IMR-90 (cell line): ENCODE measurements around the gene CARD14.

Source experiments
- CEBPB ChIP-seq: IDR thresholded peaks from 2 replicates; pipeline ENCODE4 v1.6.1; 2012; ENCODE audit warnings: low read depth, low read length, improper control_type of control experiment
- CHD1 ChIP-seq: IDR thresholded peaks from 2 replicates; pipeline ENCODE4 v1.6.1; 2012; ENCODE audit warnings: low read depth, low read length, improper control_type of control experiment
- FOS ChIP-seq: fragments of 150-350 bp; IDR thresholded peaks from 2 replicates; pipeline ENCODE4 v1.6.1; 2016; ENCODE audit warnings: low read depth, low read length
- MAFK ChIP-seq: IDR thresholded peaks from 2 replicates; pipeline ENCODE4 v1.6.1; 2012; ENCODE audit warnings: low read depth, low read length, improper control_type of control experiment
- MXI1 ChIP-seq: IDR thresholded peaks from 2 replicates; pipeline ENCODE4 v1.6.1; 2012; ENCODE audit warnings: low read depth, mild to moderate bottlenecking, low read length, moderate library complexity, borderline replicate concordance
- NFE2L2 ChIP-seq: fragments of 150-350 bp; IDR thresholded peaks from 2 replicates; pipeline ENCODE4 v1.6.1; 2016; ENCODE audit warnings: low read depth, mild to moderate bottlenecking, low read length
- POLR2A ChIP-seq: IDR thresholded peaks from 2 replicates; pipeline ENCODE4 v1.6.1; 2012; ENCODE audit warnings: mild to moderate bottlenecking, low read depth, low read length
- SMC3 ChIP-seq: fragments of 150-350 bp; IDR thresholded peaks from 2 replicates; pipeline ENCODE4 v1.6.1; 2016; ENCODE audit warnings: low read depth, mild to moderate bottlenecking, antibody characterized with exemption, low read length, moderate library complexity
- TF ChIP-seq, protein P1 (sequence below): conservative IDR thresholded peaks from 2 replicates; pipeline ENCODE4 v1.5.1; 2012; ENCODE audit warnings: mild to moderate bottlenecking, low read depth, low read length, improper control_type of control experiment
- TF ChIP-seq, protein P2 (sequence below): fragments of 150-350 bp; IDR thresholded peaks from 2 replicates; pipeline ENCODE4 v1.6.1; 2016; ENCODE audit warnings: low read depth, mild to moderate bottlenecking, low read length, moderate library complexity, borderline replicate concordance
- TF ChIP-seq, protein P3 (sequence below): fragments of 150-350 bp; IDR thresholded peaks from 2 replicates; pipeline ENCODE4 v1.6.1; 2017; ENCODE audit warnings: mild to moderate bottlenecking, antibody characterized with exemption, low read length, low read depth

GRCh38 chr17:80222376-80223141 is 52.7 kb downstream of the CARD14 start:
- TF ChIP-seq, protein P1, sequence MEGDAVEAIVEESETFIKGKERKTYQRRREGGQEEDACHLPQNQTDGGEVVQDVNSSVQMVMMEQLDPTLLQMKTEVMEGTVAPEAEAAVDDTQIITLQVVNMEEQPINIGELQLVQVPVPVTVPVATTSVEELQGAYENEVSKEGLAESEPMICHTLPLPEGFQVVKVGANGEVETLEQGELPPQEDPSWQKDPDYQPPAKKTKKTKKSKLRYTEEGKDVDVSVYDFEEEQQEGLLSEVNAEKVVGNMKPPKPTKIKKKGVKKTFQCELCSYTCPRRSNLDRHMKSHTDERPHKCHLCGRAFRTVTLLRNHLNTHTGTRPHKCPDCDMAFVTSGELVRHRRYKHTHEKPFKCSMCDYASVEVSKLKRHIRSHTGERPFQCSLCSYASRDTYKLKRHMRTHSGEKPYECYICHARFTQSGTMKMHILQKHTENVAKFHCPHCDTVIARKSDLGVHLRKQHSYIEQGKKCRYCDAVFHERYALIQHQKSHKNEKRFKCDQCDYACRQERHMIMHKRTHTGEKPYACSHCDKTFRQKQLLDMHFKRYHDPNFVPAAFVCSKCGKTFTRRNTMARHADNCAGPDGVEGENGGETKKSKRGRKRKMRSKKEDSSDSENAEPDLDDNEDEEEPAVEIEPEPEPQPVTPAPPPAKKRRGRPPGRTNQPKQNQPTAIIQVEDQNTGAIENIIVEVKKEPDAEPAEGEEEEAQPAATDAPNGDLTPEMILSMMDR, result no peak
- TF ChIP-seq CEBPB (no peak), POLR2A (no peak), MAFK (no peak), CHD1 (no peak), NFE2L2 (no peak), SMC3 (no peak), FOS (no peak), MXI1 (no peak)
- TF ChIP-seq, protein P2, sequence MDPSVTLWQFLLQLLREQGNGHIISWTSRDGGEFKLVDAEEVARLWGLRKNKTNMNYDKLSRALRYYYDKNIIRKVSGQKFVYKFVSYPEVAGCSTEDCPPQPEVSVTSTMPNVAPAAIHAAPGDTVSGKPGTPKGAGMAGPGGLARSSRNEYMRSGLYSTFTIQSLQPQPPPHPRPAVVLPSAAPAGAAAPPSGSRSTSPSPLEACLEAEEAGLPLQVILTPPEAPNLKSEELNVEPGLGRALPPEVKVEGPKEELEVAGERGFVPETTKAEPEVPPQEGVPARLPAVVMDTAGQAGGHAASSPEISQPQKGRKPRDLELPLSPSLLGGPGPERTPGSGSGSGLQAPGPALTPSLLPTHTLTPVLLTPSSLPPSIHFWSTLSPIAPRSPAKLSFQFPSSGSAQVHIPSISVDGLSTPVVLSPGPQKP, result no peak
- TF ChIP-seq, protein P3, sequence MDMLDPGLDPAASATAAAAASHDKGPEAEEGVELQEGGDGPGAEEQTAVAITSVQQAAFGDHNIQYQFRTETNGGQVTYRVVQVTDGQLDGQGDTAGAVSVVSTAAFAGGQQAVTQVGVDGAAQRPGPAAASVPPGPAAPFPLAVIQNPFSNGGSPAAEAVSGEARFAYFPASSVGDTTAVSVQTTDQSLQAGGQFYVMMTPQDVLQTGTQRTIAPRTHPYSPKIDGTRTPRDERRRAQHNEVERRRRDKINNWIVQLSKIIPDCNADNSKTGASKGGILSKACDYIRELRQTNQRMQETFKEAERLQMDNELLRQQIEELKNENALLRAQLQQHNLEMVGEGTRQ, result no peak
